Right cardiac atrium (tissue), 5 donors: ENCODE results near the gene PKP4. TPM values are rescaled to one million over a fixed set of nuclear protein-coding genes. Genes with fewer than 3 reads are reported as not detected.

Source experiments
- ATAC-seq, 2 donors: fragments of 200-7000 bp; cut with Tn5 transposase; one replicate each; pipeline versions ENCODE4 v1.8.0 to v1.9.1; 2020; ENCODE audit warnings: moderate library complexity in 2 of 2, mild to moderate bottlenecking in 1 of 2
- DNase-seq, 3 donors: peaks; one replicate each; pipeline ENCODE4 v3.0.0-alpha.2; 2020
- H3K27ac ChIP-seq: one replicate; pipeline ENCODE4 v1.5.1; 2013; ENCODE audit warnings: mild to moderate bottlenecking, low read length, control low read depth, moderate library complexity
- H3K27me3 ChIP-seq: one replicate; pipeline ENCODE4 v1.6.1; 2013; ENCODE audit not compliant: control insufficient read depth, insufficient read depth
- H3K4me1 ChIP-seq: one replicate; pipeline ENCODE4 v1.6.1; 2013; ENCODE audit warnings: low read length; ENCODE audit not compliant: control insufficient read depth, insufficient read depth
- H3K4me3 ChIP-seq: one replicate; pipeline ENCODE4 v1.5.1; 2013; ENCODE audit warnings: low read length, control low read depth
- H3K9me3 ChIP-seq: one replicate; pipeline ENCODE4 v1.6.1; 2013; ENCODE audit warnings: low read length; ENCODE audit not compliant: control insufficient read depth
- WGBS: extraction: QIAGEN DNeasy Blood & Tissue Kit; methylation state at CpG from one replicate; pipeline ENCODE4 v1.1.7; 2013; 5-methylcytosine and 5-hydroxymethylcytosine counted together
- intact Hi-C, 4 donors: fragments of 100-400 bp; cut with DNase I; formaldehyde crosslinking; loops; one replicate each; pipeline versions ENCODE4 v1.11.0 to v1.14.0; 2022 to 2023
- polyA plus RNA-seq: library from polyadenylated mRNA; stranded (reverse); fragments of 200-250 nt; gene quantifications from one replicate; pipeline ENCODE4 v1.2.3, GENCODE V29; 2013
- total RNA-seq, 4 donors: library from RNA; stranded (reverse); fragmentation: NEBNext Ultra II Directional; extraction: Animal tissue kit (Norgen Biotek cat#: 25700); gene quantifications; one replicate each; pipeline ENCODE4 v1.2.1, GENCODE V29; 2021
- donor health status: healthy with polysubstance abuse.
- donor health status: DM: no; HTN: yes; CAD: no.
- donor health status: DM: no; HTN: no; CAD: no.
- donor health status: DM: no; HTN: yes; CAD: no; lungs with severe emphysema.
- donor health status: DM: yes; HTN: yes; CAD: no.

PKP4 gene
- total and polyA plus RNA-seq, 5 donors: 32.4 to 74.8 (median 54.5) TPM

DNA sequence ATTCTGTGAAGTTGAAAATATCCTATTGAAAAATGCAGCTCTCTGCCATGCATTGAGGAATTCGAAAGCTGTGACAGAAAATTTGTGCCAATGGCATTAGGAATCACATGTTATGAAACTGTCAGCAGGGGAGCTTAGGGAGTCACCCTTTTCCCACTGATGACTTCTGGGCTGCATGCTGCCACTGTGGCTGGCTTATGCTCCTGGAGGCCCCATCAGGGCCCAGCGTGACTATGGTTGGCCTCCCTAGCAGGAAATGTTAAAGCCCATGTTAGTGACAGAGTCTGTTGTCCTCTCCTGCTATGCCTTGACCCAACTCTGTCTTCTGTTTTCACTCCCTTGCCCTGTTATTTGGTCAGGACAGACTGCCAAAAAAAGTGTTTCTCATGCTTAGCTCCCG is 198.9 kb downstream of the PKP4 start:
- intact Hi-C loops: no loop called here
- DNase-seq (no peak), ATAC-seq (peak in 1 of 2 donors; percentile 20)
- Histone ChIP-seq H3K4me1 (peaks cover 2% of the 10 kb centered on the region), H3K9me3 (no peaks in the 10 kb centered on the region), H3K4me3 (no peak overlapping the region), H3K27ac (no peak overlapping the region), H3K27me3 (no peaks in the 10 kb centered on the region)
- WGBS: 49% methylated on average over 3 of the region's 3 CpGs

- DNase-seq: no peak
- Histone ChIP-seq H3K4me3 (no peak overlapping the region), H3K27me3 (no peaks in the 10 kb centered on the region), H3K9me3 (no peaks in the 10 kb centered on the region), H3K27ac (no peak overlapping the region), H3K4me1 (peaks cover 2% of the 10 kb centered on the region)
- ATAC-seq: peak in 1 of 2 donors; percentile 16
- intact Hi-C loops: no loop called here
- 80% methylated on average over 10 of the region's 10 CpGs for WGBS
Observed at GRCh38 chr2:158656492-158657229, 199.9 kb downstream of the PKP4 start.

- 61% methylated on average over 2 of the region's 2 CpGs for WGBS
- H3K9me3 ChIP-seq: no peaks in the 10 kb centered on the region
- DNase-seq: no peak
- H3K4me3 ChIP-seq: no peak overlapping the region
- no peaks in the 10 kb centered on the region for H3K27me3 ChIP-seq
- no peak overlapping the region for H3K27ac ChIP-seq
- intact Hi-C loops: no loop called here
- H3K4me1 ChIP-seq: peaks cover 2% of the 10 kb centered on the region
- no peak for ATAC-seq
Observed at GRCh38 chr2:158658396-158658795, 201.6 kb downstream of the PKP4 start.

GRCh38 chr2:158659483-158659882 is 202.7 kb downstream of the PKP4 start:
- Histone ChIP-seq H3K27me3 (no peaks in the 10 kb centered on the region), H3K27ac (no peak overlapping the region), H3K9me3 (no peaks in the 10 kb centered on the region), H3K4me1 (peaks cover 5% of the 10 kb centered on the region), H3K4me3 (no peak overlapping the region)
- WGBS: 96% methylated on average over 1 of the region's 1 CpG
- ATAC-seq (no peak), DNase-seq (no peak)
- intact Hi-C loops: no loop called here

DNA sequence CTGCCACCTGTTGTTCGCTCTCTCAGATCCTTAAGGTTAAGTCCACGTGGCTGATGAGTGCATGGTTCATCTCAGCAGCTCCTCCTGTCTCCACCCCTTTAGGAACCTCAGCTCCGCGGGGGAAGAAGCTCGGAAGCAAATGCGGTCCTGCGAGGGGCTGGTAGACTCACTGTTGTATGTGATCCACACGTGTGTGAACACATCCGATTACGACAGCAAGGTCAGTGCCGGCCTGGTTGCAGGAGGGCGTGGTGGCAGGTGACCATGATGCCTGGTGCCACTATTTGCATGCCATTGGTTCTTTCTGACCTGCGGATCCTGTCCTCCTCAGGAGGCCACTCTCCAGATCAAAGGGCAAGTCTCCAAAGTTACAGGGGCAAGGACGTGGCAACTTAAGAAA is 204.5 kb downstream of the PKP4 start:
- H3K9me3 ChIP-seq: no peaks in the 10 kb centered on the region
- WGBS: 96% methylated on average over 14 of the region's 14 CpGs
- H3K27ac ChIP-seq: no peak overlapping the region
- H3K4me3 ChIP-seq: no peak overlapping the region
- H3K4me1 ChIP-seq: peaks cover 5% of the 10 kb centered on the region
- intact Hi-C loops: no loop called here
- ATAC-seq (no peak), DNase-seq (no peak)
- H3K27me3 ChIP-seq: no peaks in the 10 kb centered on the region

GRCh38 chr2:158662421-158662820 is 205.7 kb downstream of the PKP4 start:
- ATAC-seq (no peak), DNase-seq (no peak)
- H3K4me3 ChIP-seq: no peak overlapping the region
- H3K4me1 ChIP-seq: peaks cover 11% of the 10 kb centered on the region
- 90% methylated on average over 6 of the region's 6 CpGs for WGBS
- no peak overlapping the region for H3K27ac ChIP-seq
- intact Hi-C loops: no loop called here
- no peaks in the 10 kb centered on the region for H3K27me3 ChIP-seq
- no peaks in the 10 kb centered on the region for H3K9me3 ChIP-seq

- Histone ChIP-seq H3K27ac (no peak overlapping the region), H3K4me1 (peaks cover 19% of the 10 kb centered on the region), H3K4me3 (no peak overlapping the region), H3K9me3 (no peaks in the 10 kb centered on the region), H3K27me3 (no peaks in the 10 kb centered on the region)
- no peak for ATAC-seq
- intact Hi-C loops: no loop called here
- 85% methylated on average over 6 of the region's 6 CpGs for WGBS
- no peak for DNase-seq
Observed at GRCh38 chr2:158663796-158664195, 207.0 kb downstream of the PKP4 start.

- no peak overlapping the region for H3K27ac ChIP-seq
- H3K4me3 ChIP-seq: no peak overlapping the region
- intact Hi-C loops: loop anchor here in 1 of 4 donors (5.0 kb wide), 1 partner anchor 52 kb away; no protein-coding TSS in a partner anchor
- H3K4me1 ChIP-seq: peaks cover 19% of the 10 kb centered on the region
- ATAC-seq: no peak
- no peaks in the 10 kb centered on the region for H3K27me3 ChIP-seq
- DNase-seq: no peak
- 29% methylated on average over 3 of the region's 3 CpGs for WGBS
- no peaks in the 10 kb centered on the region for H3K9me3 ChIP-seq
Observed at GRCh38 chr2:158664987-158665386, 208.2 kb downstream of the PKP4 start.

DNA sequence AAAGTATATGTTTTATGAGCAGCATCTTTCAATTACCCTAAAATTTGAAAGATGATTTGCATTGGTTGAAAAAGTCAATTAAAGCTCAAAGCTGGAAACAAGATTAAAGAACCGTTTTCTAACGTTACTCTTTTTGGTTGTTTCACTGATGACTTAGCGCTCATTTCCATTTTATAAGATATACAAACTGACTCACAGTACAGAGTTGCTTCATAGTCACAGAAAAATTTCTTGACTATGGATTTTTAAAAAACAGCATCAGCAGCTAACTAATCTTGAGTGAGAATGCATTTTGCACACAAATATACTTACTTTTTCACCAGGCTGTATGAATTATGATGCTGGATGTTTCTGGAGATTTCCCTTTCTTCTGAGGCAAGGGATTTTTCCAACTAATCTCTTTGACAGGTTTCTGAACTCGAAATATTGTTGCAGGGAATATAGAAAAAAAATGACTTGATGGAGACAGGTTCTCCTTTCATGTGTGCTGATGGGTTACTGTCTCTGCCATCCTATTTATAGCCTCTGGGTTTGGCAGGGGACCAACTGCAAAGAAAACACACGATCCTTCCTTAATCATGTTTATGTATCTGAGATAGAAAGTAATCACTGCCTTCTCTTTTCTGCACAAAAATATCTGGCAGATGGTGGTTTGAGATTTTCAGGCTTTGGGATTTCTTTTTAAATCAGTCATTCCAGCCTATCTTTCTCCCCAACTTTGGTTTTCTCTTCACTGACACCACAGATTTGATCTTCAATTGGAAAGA is 209.0 kb downstream of the PKP4 start:
- Histone ChIP-seq H3K4me3 (no peak overlapping the region), H3K4me1 (peaks cover 19% of the 10 kb centered on the region), H3K27ac (no peak overlapping the region), H3K27me3 (no peaks in the 10 kb centered on the region), H3K9me3 (no peaks in the 10 kb centered on the region)
- no peak for DNase-seq
- WGBS: 56% methylated on average over 5 of the region's 5 CpGs
- ATAC-seq: no peak
- intact Hi-C loops: loop anchor here in 1 of 4 donors (5.0 kb wide), 1 partner anchor 52 kb away; no protein-coding TSS in a partner anchor

GRCh38 chr2:158666969-158667368 is 210.2 kb downstream of the PKP4 start:
- Histone ChIP-seq H3K27me3 (no peaks in the 10 kb centered on the region), H3K9me3 (no peaks in the 10 kb centered on the region), H3K4me1 (peaks cover 19% of the 10 kb centered on the region), H3K27ac (peak overlapping the region; percentile 57), H3K4me3 (no peak overlapping the region)
- no peak for ATAC-seq
- no peak for DNase-seq
- 67% methylated on average over 8 of the region's 8 CpGs for WGBS
- intact Hi-C loops: loop anchor here in 1 of 4 donors (5.0 kb wide), 1 partner anchor 50 kb away; no protein-coding TSS in a partner anchor

DNA sequence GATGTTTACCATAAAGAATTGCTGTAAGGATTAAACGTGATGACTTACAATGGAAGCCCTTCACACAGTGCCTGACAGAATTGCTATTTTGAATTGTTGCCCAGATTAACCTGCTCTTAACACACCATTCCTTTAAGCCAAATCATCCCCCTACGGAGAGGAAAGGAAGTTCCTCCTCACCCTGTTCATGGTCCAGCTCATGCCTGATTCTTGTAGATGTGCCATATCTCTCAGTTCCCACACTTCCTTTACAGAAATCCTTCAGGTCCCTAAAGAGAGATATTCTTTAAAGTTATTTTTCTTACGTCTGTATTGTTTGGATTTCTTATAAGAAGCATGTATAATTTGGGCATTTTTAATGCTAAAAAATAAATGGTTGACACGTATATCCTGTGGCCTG is 210.8 kb downstream of the PKP4 start:
- ATAC-seq (peak; percentile 56 to 86), DNase-seq (no peak)
- H3K27ac ChIP-seq: peak overlapping the region; percentile 61
- H3K27me3 ChIP-seq: no peaks in the 10 kb centered on the region
- H3K4me1 ChIP-seq: peaks cover 19% of the 10 kb centered on the region
- WGBS: 31% methylated on average over 4 of the region's 4 CpGs
- no peaks in the 10 kb centered on the region for H3K9me3 ChIP-seq
- H3K4me3 ChIP-seq: no peak overlapping the region
- intact Hi-C loops: loop anchor here in 1 of 4 donors (5.0 kb wide), 1 partner anchor 50 kb away; no protein-coding TSS in a partner anchor
